HG03342 (cell line): ENCODE results near the gene ARHGEF1.

Source experiments
- ATAC-seq: cut with Tn5 transposase; IDR thresholded peaks from one replicate; pipeline ENCODE4 v1.9.1; 2021; ENCODE audit warnings: mild to moderate bottlenecking, moderate library complexity; ENCODE audit not compliant: unreplicated experiment

Gene ARHGEF1

GRCh38 chr19:41915776-41916414 lies 32.9 kb downstream of the ARHGEF1 start:
- ATAC-seq, result no peak

DNA sequence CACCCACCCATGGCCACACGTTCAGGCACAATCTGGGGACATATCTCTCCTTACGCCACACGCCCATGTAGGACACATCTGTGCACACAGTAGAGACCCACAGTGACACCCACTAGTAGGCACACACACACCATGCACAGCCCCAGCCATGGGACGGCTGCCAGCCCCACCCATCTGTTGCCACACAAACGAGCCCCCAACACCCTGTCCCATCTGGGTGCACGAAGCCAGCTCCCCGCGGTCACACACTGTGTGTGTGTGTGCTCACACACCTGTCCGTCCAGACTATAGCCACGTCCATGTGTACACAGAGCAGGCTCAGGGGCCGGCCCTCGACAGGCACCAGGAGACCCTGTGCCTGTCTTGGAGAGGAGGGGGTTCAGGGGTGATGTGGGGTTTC lies 34.7 kb downstream of the ARHGEF1 start:
- ATAC-seq, result no peak

- ATAC-seq, result no peak
Observed at GRCh38 chr19:41918095-41918494, 35.1 kb downstream of the ARHGEF1 start.

GRCh38 chr19:41918653-41919244 lies 35.8 kb downstream of the ARHGEF1 start:
- no peak for ATAC-seq

- no peak for ATAC-seq
Observed at GRCh38 chr19:41919948-41920712, 37.1 kb downstream of the ARHGEF1 start.

GRCh38 chr19:41920882-41921576 lies 38.0 kb downstream of the ARHGEF1 start:
- ATAC-seq, result no peak

GRCh38 chr19:41921577-41922576 lies 38.9 kb downstream of the ARHGEF1 start:
- ATAC-seq, result no peak

- ATAC-seq, result no peak
Observed at GRCh38 chr19:41922585-41922984, 39.6 kb downstream of the ARHGEF1 start.

GRCh38 chr19:41923045-41923788 lies 40.2 kb downstream of the ARHGEF1 start:
- no peak for ATAC-seq

DNA sequence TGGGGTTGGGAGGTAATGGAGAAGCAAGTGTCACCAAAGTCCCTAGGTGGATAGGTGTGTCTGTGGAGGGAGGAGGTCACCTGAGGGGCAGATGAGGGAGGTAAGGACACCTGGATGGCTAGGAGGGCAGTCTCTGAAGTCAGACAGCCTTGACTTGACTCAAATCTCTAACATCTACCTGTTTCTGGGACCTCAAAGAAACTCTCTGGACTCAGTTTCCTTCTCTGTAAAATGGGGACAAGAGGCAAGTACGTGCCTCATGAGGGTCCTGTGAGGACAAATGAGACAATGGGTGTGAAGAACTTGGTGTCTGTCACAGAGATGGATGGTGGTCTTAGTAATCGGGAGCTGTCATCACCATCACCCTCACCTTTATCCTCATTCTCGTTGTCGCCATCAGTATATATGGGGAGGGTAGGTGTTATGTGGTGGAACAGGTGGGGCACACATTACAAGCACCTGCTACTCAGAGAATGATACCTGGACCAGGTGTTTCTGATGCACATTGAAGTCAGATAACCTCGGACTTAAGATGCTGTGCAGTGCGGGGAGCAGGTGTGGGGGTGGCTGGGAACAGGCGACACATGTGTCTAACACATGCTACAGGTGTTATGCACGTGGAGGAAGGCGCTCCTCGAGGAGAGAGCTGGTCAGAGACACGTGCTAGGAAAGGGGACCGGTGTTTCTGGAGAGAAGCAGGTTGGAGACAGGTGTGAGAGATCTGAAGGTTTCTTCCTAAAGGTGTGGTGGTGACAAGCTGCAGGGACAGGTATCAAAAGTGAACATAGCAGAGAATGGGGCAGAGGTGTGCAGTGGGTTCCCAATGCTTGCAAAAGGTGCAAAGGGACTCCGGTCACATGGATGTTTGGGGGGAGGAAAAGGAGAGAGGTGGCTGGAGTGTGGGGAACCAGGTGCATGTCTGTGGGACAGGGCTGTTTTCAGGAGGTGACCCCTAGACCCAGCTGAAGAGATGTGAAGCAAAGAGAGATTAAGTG lies 41.5 kb downstream of the ARHGEF1 start:
- no peak for ATAC-seq

DNA sequence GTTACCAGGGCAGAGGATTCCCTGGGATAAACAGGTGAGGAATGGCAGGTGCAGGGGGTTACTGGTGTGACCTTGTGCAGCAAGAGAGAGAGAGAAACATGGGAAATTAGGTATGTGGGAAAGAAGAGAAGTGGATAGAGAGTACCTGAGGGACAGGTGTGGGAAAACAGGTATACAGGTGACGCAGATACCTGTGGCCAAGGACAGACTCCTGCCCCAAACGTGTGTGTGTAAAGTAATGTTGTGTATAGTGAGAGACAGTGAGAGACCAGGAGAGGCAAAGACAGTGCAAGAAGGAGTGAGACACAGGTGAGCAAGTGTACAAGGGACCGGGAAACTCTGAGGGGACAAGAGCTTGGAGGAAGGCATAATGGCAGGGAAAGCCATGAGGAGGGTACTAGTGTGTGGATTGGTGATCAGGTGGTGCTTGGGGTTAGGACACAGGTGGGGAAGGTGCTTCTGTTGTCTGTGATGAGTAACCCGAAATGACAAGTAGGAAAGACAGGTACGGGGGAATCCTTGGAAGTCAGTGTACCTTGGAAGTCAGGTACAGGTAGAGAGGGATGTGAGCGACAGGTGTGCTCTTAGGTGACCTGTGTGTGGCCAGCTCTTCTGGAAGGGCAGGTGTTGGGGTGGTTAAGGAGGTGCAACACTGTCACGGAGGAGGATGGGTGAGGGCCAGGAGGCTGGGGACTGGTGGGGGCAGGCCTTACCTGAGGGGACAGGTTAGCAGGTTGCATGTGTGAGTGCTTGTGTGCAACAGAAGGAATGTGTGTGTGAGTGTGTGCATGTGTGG lies 42.4 kb downstream of the ARHGEF1 start:
- ATAC-seq, result no peak

GRCh38 chr19:41926028-41926762 lies 43.2 kb downstream of the ARHGEF1 start:
- no peak for ATAC-seq

DNA sequence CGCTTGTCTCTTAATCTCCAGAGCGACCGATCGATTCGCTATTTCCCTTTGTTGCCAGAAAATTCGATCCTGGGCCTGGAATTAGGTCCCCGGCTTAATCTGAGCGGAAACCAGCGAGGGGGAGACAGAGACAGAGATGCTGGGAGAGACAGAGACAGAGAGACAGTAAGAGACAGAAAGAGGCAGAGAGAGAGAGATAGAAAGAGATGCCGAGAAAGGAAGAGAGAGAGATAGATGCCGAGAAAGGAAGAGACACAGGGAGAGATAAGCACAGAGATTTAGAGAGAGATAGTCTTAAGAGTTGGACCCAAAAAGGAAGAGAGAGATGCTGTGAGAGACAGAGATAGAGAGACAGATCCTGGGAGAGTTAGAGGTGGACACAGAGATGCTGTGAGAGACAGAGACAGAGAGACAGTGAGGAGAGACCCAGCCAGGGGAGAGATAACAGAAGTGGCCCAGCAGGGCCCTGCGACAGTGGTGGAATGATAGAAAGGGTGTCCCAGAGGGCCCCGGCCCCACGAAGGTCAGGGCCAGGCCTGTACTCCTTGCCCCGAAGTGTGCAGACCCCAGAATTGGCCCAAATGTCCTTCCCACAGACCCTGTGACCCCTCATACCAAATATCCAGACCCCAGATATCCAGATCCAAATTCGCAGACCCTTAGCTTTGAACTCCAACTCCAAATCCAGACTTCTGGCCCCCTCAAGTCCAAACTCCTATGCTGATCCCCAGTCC lies 43.9 kb downstream of the ARHGEF1 start:
- ATAC-seq, result no peak

DNA sequence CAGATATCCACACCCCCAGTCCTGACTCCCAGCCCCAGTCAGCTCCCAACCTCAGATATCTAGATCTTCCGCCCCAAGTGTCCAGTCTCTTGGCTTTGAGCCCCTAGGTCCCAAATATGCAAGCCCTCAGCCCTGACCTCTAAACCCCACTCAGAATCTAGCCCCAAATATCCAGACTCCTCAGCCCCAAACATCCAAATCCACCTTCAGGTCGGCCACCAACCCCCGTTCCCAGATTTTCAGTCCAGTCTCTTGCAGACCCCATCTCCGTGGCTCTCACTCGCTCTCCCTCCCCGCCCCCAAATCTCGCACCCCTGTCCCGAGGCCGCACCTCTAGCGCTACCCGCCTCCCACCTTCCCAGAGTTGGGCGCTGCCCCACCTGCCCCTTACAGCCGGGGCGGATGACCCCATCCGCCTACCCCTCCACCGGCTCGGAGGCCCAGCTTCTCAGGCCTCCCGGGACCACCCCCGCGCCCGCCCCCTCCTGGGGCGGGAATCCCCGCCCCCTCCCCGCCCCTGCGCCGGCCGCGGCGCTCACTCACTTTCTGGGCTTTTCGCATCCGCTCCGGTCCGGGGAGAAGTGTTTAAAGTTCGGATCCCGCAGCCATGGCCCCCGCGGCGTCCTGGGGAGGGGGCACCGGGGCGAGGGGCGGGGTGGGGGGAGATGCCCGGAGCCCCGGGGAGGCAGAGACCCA lies 44.7 kb downstream of the ARHGEF1 start:
- ATAC-seq, result no peak

DNA sequence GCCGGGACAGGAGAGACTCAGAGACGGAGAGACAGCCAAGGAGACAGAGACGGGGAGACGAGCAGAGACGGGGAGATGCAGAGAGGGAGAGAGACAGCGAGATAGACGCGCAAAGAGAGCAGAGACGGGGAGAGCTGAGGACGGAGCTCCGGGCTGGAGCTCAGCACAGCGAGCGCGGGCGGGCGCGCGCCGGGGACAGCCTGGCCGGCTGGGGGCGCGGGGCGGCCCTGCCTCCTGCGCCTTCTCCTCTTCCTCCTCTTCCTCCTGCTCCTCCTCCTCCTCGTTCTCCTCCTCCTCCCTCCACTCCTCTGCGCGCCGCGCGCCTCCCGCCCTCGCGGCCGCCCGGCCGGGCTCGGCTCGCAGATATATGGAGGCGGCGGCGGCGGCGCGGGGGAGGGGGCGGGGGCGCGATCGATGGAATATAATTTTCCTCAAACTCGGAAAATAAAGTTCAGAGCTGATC lies 45.3 kb downstream of the ARHGEF1 start, which contains the start of gene ERFL:
Gene ERFL (minus strand): TSS at position 229 of the 463 bp plus-strand sequence. CDS start 15,530 bp downstream, outside the sequence.
- no peak for ATAC-seq
